Prostate gland (tissue), 2 donors: Measurements from ENCODE around the gene WASHC2C.
"Not testable (repeated sequence)": the region's sequence is repeated elsewhere in the genome, so short reads cannot be mapped to it uniquely, and the experiment has no call there.

ENCODE experiments used
- POLR2A ChIP-seq: fragments of 450-650 bp; IDR thresholded peaks from one replicate; pipeline ENCODE4 v1.6.1; 2016; ENCODE audit warnings: antibody characterized with exemption, mild to moderate bottlenecking
- TF ChIP-seq, protein P1 (sequence below), 4 experiments: fragments of 200-600 bp in 2 of 4; fragments of 450-650 bp in 2 of 4; sonication (generic) in 2 of 4; IDR thresholded peaks; 1 replicate in 3 of 4; 2 replicates in 1 of 4; pipeline ENCODE4 v1.5.1; 2016 to 2019; ENCODE audit warnings: antibody characterized with exemption in 4 of 4, mild to moderate bottlenecking in 2 of 4, moderate library complexity in 2 of 4

DNA sequence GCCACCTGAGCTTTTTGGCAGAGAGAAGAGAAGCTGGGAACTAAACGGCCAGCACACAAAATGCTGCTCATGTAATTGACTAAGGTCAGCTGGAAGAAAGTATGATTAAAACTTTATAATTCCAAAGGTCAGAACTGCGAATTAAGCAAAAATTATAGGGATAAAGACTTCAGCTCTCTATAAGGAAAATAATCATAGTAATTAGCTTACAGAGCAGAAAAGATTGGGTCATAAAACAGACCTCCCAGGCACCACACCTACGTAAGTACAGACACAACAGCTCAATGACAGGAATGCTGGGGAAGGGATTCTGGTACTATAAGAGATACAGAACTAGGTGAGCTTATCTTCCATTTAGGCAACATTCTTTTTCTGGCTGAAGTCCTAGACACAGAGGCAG is 10.0 kb upstream of the WASHC2C start:
- TF ChIP-seq, protein P1, sequence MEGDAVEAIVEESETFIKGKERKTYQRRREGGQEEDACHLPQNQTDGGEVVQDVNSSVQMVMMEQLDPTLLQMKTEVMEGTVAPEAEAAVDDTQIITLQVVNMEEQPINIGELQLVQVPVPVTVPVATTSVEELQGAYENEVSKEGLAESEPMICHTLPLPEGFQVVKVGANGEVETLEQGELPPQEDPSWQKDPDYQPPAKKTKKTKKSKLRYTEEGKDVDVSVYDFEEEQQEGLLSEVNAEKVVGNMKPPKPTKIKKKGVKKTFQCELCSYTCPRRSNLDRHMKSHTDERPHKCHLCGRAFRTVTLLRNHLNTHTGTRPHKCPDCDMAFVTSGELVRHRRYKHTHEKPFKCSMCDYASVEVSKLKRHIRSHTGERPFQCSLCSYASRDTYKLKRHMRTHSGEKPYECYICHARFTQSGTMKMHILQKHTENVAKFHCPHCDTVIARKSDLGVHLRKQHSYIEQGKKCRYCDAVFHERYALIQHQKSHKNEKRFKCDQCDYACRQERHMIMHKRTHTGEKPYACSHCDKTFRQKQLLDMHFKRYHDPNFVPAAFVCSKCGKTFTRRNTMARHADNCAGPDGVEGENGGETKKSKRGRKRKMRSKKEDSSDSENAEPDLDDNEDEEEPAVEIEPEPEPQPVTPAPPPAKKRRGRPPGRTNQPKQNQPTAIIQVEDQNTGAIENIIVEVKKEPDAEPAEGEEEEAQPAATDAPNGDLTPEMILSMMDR (IDR thresholded peaks at IDR 0.05) = not testable (repeated sequence)
- TF ChIP-seq POLR2A = not testable (repeated sequence)
